Cardiac muscle cell (in vitro differentiated cells and primary cell): Measurements from ENCODE around the gene KREMEN2. TPM values are rescaled to one million over a fixed set of nuclear protein-coding genes. Genes with fewer than 3 reads are reported as not detected.
A peak's percentile ranks its signal among the peaks of the same experiment; 100 is the strongest.

Experiments
- DNase-seq, 2 donors: peaks; one replicate each; pipeline versions ENCODE4 v3.0.0 to v3.0.0-alpha.2; 2010 to 2017; ENCODE audit warnings: low read depth in 1 of 2, low spot score in 1 of 2
- H3K27ac ChIP-seq: fragments of 200-600 bp; sonication (generic); 2 replicates; pipeline ENCODE4 v1.5.1; 2016
- H3K27me3 ChIP-seq: fragments of 200-600 bp; sonication (generic); 2 replicates; pipeline ENCODE4 v1.6.0; 2016; ENCODE audit warnings: control low read depth
- H3K36me3 ChIP-seq: fragments of 200-600 bp; sonication (generic); 2 replicates; pipeline ENCODE4 v1.5.1; 2016; ENCODE audit warnings: control low read depth
- H3K4me1 ChIP-seq: fragments of 200-600 bp; sonication (generic); 2 replicates; pipeline ENCODE4 v1.8.1; 2017; ENCODE audit warnings: low read depth, mild to moderate bottlenecking, mixed run types
- H3K4me3 ChIP-seq: fragments of 200-600 bp; sonication (generic); 2 replicates; pipeline ENCODE4 v1.5.1; 2016; ENCODE audit warnings: mild to moderate bottlenecking
- H3K9me3 ChIP-seq: fragments of 200-600 bp; sonication (generic); 2 replicates; pipeline ENCODE4 v1.5.1; 2017; ENCODE audit warnings: low read depth, mild to moderate bottlenecking, control low read depth
- CTCF ChIP-seq: IDR thresholded peaks from 2 replicates; pipeline ENCODE4 v1.5.1; 2012; ENCODE audit warnings: low read depth, mild to moderate bottlenecking, low read length
- polyA plus RNA-seq: library from polyadenylated mRNA; unstranded; fragments of >200 nt; fragmentation: Nextera tagmentation; extraction: Ambion mirVana; gene quantifications from 2 replicates; pipeline ENCODE4 v1.2.1, GENCODE V29; 2016
- total RNA-seq: library from RNA; depleted of rRNA; stranded (reverse); fragments of >200 nt; gene quantifications from 2 replicates; pipeline ENCODE4 v1.2.3, GENCODE V29; 2016

The KREMEN2 gene
- total and polyA plus RNA-seq, 2 experiments from 2014 or later = 2.5 to 3.9 TPM

- DNase-seq = no peak
- no peak overlapping the region for H3K4me3 ChIP-seq
- TF ChIP-seq CTCF = no peak
- no peaks in the 10 kb centered on the region for H3K27me3 ChIP-seq
- H3K4me1 ChIP-seq = peaks cover 63% of the 10 kb centered on the region
- no peaks in the 10 kb centered on the region for H3K36me3 ChIP-seq
- peak overlapping the region; percentile 96 for H3K27ac ChIP-seq
- no peaks in the 10 kb centered on the region for H3K9me3 ChIP-seq
These were observed 46.4 kb downstream of the KREMEN2 start for GRCh38 chr16:3010510-3010909.

- H3K36me3 ChIP-seq = no peaks in the 10 kb centered on the region
- no peak overlapping the region for H3K27ac ChIP-seq
- no peak for TF ChIP-seq CTCF
- H3K27me3 ChIP-seq = no peaks in the 10 kb centered on the region
- no peak overlapping the region for H3K4me3 ChIP-seq
- H3K9me3 ChIP-seq = no peaks in the 10 kb centered on the region
- peaks cover 46% of the 10 kb centered on the region for H3K4me1 ChIP-seq
- DNase-seq = no peak
These were observed 48.2 kb downstream of the KREMEN2 start for GRCh38 chr16:3012246-3012645.

- peak in 1 of 2 donors; percentile 48 for DNase-seq
- Histone ChIP-seq H3K9me3 (no peaks in the 10 kb centered on the region), H3K4me1 (peaks cover 39% of the 10 kb centered on the region), H3K4me3 (no peak within 1 kb of the TSS), H3K36me3 (no peaks in the 10 kb centered on the region), H3K27me3 (no peaks in the 10 kb centered on the region), H3K27ac (no peak within 1 kb of the TSS)
- TF ChIP-seq CTCF = no peak
These were observed 48.8 kb downstream of the KREMEN2 start, which contains the start of gene CLDN9 for GRCh38 chr16:3012828-3013420. Gene CLDN9 (plus strand): TSS chr16:3012923. CDS start chr16:3013363, 440 bp downstream.

GRCh38 chr16:3013491-3013951 is 49.4 kb downstream of the KREMEN2 start:
- H3K4me1 ChIP-seq = peaks cover 36% of the 10 kb centered on the region
- H3K36me3 ChIP-seq = no peaks in the 10 kb centered on the region
- TF ChIP-seq CTCF = no peak
- H3K9me3 ChIP-seq = no peaks in the 10 kb centered on the region
- no peaks in the 10 kb centered on the region for H3K27me3 ChIP-seq
- DNase-seq = no peak
- H3K27ac ChIP-seq = no peak overlapping the region
- H3K4me3 ChIP-seq = no peak overlapping the region

- Histone ChIP-seq H3K27me3 (no peaks in the 10 kb centered on the region), H3K27ac (no peak overlapping the region), H3K36me3 (no peaks in the 10 kb centered on the region), H3K4me3 (no peak overlapping the region), H3K9me3 (no peaks in the 10 kb centered on the region), H3K4me1 (peaks cover 31% of the 10 kb centered on the region)
- no peak for TF ChIP-seq CTCF
- no peak for DNase-seq
These were observed 50.1 kb downstream of the KREMEN2 start for GRCh38 chr16:3013998-3014690.
